Measurements from ENCODE around the gene NPIPB5. TPM values are rescaled to one million over a fixed set of nuclear protein-coding genes. Genes with fewer than 3 reads are reported as not detected.

NPIPB5 gene
- 116 and 131 TPM in 2 replicates for total RNA-seq

GRCh38 chr16:22510591-22510990 is at the start of gene NPIPB5:
NPIPB5 (plus strand) TSS chr16:22510891; CDS start chr16:22513802, 2,911 bp downstream.

Small RNAs within 50 kb of the gene (small RNA-seq; reads per million reads assigned to genes)
- not detected for gene AC106788.1

Other genes with a start within 250 kb of the NPIPB5 start
- gene POLR3E, start 213.5 kb upstream of the NPIPB5 start, total RNA-seq = 22.0 and 29.6 TPM in 2 replicates
- 23.9 and 47.3 TPM in 2 replicates for gene CDR2, start 136.3 kb upstream of the NPIPB5 start, total RNA-seq

Data from placental epithelial cell (primary cell).